ENCODE results near the gene ASNS.

DNA sequence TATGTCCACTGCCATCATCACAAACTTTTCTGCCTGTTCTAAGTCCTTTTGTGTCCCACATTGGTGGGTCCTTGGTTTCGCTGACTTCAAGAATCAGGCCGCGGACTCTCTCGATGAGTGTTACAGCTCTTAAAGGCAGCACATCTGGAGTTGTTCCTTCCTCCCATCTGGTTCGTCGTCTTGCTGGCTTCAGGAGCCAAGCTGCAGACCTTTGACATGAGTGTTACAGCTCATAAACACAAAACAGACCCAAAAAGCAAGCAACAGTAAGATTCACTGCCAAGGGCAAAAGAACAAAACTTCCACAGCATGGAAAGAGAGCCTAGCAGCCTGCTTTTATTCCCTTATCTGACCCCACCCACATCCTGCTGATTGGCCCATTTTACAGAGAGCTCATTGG lies 30.2 kb downstream of the ASNS start:
- TF ChIP-seq, protein P1, sequence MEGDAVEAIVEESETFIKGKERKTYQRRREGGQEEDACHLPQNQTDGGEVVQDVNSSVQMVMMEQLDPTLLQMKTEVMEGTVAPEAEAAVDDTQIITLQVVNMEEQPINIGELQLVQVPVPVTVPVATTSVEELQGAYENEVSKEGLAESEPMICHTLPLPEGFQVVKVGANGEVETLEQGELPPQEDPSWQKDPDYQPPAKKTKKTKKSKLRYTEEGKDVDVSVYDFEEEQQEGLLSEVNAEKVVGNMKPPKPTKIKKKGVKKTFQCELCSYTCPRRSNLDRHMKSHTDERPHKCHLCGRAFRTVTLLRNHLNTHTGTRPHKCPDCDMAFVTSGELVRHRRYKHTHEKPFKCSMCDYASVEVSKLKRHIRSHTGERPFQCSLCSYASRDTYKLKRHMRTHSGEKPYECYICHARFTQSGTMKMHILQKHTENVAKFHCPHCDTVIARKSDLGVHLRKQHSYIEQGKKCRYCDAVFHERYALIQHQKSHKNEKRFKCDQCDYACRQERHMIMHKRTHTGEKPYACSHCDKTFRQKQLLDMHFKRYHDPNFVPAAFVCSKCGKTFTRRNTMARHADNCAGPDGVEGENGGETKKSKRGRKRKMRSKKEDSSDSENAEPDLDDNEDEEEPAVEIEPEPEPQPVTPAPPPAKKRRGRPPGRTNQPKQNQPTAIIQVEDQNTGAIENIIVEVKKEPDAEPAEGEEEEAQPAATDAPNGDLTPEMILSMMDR (IDR thresholded peaks at IDR 0.05; ENCODE audit: insufficient read depth, low read length) = no peak
- TF ChIP-seq POLR2AphosphoS5 (IDR thresholded peaks at IDR 0.05; ENCODE audit: low read depth) (no peak), GABPA (IDR thresholded peaks at IDR 0.05; ENCODE audit: low read depth) (no peak)
- TF ChIP-seq, protein P2, sequence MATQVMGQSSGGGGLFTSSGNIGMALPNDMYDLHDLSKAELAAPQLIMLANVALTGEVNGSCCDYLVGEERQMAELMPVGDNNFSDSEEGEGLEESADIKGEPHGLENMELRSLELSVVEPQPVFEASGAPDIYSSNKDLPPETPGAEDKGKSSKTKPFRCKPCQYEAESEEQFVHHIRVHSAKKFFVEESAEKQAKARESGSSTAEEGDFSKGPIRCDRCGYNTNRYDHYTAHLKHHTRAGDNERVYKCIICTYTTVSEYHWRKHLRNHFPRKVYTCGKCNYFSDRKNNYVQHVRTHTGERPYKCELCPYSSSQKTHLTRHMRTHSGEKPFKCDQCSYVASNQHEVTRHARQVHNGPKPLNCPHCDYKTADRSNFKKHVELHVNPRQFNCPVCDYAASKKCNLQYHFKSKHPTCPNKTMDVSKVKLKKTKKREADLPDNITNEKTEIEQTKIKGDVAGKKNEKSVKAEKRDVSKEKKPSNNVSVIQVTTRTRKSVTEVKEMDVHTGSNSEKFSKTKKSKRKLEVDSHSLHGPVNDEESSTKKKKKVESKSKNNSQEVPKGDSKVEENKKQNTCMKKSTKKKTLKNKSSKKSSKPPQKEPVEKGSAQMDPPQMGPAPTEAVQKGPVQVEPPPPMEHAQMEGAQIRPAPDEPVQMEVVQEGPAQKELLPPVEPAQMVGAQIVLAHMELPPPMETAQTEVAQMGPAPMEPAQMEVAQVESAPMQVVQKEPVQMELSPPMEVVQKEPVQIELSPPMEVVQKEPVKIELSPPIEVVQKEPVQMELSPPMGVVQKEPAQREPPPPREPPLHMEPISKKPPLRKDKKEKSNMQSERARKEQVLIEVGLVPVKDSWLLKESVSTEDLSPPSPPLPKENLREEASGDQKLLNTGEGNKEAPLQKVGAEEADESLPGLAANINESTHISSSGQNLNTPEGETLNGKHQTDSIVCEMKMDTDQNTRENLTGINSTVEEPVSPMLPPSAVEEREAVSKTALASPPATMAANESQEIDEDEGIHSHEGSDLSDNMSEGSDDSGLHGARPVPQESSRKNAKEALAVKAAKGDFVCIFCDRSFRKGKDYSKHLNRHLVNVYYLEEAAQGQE (IDR thresholded peaks at IDR 0.05; ENCODE audit: insufficient replicate concordance, low read depth) = no peak

All from HL-60 (cell line).